CD1c-positive myeloid dendritic cell (primary cell): ENCODE results near the gene PDZD4.

Experiments
- DNase-seq: peaks from one replicate; pipeline ENCODE4 v3.0.0-alpha.2; 2016; ENCODE audit errors: extremely low spot score

The PDZD4 gene

DNA sequence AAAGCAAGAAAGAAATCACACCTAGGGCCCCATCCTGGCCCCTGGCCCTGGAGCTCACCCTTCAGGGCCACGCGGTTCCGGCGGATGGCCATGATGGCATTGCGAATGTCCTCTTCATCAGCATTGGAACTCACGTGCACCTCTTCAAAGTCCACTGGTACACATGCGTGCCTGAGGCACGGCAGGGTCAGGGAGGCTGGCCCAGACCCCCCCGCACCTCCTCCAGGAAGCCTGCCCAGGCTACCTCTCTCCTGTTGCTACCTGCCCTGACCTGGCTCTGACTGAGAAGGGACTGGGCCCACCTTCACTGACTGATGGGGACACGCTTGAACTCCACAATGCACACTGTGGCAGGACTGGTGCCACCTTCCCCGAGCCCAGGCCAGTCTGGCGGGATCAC is 40.7 kb downstream of the PDZD4 start:
- no peak for DNase-seq

DNA sequence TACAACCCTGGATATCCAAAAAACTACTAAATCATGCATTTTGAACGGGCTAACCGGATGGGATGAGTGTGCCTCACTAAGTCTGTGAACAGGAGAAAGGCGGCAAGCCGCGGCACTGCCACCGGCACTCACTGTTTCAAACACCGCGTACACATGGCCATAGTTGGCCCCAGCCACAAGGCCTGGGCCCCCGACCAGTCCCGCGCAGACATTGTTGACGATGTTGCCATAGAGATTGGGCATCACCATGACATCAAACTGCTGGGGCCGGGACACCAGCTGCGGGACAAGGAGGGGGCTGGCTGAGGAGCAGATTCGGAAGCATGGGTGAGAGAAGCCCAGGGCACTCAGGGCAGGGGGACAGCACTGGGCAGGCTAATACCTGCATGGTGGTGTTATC is 43.7 kb downstream of the PDZD4 start:
- DNase-seq, result no peak

DNA sequence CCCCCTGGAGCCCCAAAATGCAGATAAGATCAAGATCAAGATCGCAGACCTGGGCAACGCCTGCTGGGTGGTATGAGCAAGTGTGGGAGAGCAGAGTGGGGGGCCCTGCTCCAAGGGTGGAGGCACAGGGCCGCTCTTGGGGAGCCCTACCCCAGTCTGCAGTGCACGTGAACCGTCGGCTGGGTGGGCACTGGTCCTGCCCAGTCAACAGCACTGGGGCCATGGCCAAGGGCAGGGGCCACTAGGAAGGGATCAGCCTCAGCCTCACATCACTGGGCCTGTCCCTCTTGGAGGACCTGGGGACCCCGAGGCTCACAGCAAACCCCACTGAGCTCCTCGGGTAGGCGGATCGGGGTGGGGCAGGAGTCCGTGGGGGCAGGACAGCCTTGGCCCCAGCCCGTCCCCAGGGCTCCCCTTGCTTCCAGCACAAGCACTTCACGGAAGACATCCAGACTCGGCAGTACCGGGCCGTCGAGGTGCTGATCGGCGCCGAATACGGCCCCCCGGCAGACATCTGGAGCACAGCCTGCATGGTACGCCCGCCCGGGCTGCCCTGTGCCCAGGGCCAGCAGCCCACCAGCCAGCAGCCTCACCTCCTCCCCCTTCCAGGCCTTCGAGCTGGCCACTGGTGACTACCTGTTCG is 45.9 kb downstream of the PDZD4 start:
- DNase-seq, result no peak

- no peak for DNase-seq
Measured at GRCh38 chrX:153783378-153784013, 46.8 kb downstream of the PDZD4 start.

DNA sequence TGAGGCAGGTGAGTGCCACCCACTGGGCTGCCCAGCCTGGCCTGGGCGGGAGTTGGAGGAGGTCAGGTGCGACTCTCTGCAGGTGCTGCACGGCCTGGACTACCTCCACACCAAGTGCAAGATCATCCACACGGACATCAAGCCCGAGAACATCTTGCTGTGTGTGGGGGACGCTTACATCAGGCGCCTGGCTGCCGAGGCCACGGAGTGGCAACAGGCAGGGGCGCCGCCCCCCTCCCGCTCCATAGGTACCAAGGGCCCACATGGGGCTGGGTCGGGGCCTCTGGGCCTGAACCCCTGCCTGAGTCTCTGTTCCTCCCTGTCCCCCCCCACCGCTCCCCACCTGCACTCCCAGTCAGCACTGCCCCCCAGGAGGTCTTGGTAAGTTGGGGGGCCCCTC is 47.5 kb downstream of the PDZD4 start:
- no peak for DNase-seq

GRCh38 chrX:153782313-153782712 is 48.0 kb downstream of the PDZD4 start:
- DNase-seq, result no peak

DNA sequence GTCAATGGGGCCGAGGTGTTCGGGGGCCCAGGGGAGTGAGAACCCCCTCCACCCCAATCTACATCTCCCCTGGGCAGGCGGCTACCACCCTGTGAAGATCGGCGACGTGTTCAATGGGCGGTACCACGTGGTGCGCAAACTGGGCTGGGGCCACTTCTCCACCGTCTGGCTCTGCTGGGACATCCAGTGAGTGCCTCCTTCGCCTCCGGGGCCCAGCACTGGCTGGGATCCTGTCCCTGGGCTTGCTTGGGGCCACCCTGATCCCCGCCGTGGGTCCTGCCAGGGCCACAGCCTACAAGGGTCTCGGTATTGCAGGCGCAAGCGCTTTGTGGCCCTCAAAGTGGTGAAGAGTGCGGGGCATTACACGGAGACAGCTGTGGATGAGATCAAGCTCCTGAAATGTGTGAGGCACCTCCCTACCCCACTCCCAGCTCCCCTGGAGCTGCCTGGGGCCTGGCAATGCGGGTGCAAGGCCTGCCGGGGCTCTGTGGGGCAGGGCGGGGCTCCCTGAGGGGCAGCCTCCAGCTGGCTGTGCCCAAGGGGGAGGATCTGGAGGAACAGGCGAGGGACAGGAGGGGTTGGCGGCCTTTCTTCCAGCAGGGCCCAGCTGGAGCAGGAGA is 48.8 kb downstream of the PDZD4 start:
- DNase-seq, result no peak

GRCh38 chrX:153780678-153781427 is 49.5 kb downstream of the PDZD4 start, which contains the start of gene SRPK3:
Gene SRPK3 (plus strand): TSS chrX:153781041. CDS start chrX:153781087, 46 bp downstream.
- no peak for DNase-seq

GRCh38 chrX:153779891-153780677 is 50.3 kb downstream of the PDZD4 start:
- DNase-seq, result no peak

DNA sequence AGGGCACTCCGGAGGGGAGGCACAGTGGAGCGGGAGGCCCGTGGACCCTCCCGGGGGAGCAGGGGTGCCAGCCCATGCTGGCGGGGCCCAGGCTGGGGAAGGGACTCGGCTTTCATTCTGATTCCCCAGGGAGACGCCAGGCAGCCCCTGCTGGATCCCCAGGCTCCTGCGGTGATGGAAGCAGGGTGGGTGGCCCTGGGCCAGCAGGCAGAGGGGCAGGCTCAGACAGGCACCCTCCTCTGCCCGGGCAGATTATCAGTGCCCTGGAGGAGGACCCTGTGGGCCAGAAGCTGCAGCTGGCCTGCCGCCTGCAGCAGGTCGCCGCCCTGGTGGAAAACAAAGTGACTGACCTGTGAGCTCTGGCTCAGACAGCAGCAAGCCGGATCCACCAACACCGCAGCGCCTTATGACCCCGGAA is 51.7 kb downstream of the PDZD4 start:
- DNase-seq, result no peak

DNA sequence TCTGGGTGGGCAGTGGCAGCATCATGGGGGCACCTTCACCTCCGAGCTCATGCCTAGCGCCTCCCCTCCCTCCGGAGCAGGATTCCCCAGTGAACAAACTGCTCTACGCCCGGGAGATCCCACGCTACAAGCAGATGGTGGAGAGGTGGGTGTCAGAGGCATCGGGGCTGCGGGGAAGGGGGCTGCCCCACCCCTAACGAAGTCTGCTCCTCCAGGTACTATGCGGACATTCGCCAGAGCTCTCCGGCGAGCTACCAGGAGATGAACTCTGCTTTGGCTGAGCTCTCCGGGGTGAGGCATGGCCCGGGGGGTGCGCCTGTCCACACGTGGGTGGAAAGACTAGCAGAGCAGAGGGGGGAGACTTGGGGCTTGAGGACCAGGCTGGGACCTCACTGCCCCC is 52.2 kb downstream of the PDZD4 start:
- DNase-seq, result no peak

DNA sequence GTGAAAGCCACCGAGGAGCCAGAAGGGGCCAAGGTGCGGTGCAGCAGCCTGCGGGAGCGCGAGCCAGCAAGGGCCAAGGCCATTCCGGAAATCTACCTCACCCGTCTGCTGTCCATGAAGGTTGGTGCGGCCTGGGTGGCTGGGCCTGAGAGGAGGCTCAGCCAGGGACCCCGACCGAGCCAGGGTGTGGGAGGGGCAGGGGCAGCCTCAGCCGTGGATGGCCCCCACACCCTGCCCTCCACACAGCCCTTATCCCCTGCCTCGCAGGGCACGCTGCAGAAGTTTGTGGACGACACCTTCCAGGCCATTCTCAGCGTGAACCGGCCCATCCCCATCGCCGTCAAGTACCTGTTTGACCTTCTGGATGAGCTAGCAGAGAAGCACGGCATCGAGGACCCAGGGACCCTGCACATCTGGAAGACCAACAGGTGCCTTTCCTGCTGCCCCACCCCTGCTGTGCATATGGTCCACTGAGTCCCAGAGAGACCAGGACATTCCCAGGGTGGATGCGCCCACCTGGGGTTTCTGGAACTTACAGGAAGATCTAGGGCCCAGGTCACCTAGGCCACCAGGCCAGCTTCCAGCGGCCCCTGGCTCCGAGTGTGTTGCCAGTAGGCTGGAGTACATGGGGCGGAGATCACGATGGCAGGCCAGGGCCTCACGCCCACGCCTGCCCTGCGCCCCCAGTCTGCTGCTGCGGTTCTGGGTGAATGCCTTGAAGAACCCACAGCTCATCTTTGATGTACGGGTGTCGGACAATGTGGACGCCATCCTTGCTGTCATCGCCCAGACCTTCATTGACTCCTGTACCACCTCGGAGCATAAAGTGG is 52.9 kb downstream of the PDZD4 start:
- DNase-seq, result no peak

- no peak for DNase-seq
Measured at GRCh38 chrX:153776611-153777045, 53.7 kb downstream of the PDZD4 start.

GRCh38 chrX:153776120-153776599 is 54.2 kb downstream of the PDZD4 start:
- DNase-seq, result no peak

DNA sequence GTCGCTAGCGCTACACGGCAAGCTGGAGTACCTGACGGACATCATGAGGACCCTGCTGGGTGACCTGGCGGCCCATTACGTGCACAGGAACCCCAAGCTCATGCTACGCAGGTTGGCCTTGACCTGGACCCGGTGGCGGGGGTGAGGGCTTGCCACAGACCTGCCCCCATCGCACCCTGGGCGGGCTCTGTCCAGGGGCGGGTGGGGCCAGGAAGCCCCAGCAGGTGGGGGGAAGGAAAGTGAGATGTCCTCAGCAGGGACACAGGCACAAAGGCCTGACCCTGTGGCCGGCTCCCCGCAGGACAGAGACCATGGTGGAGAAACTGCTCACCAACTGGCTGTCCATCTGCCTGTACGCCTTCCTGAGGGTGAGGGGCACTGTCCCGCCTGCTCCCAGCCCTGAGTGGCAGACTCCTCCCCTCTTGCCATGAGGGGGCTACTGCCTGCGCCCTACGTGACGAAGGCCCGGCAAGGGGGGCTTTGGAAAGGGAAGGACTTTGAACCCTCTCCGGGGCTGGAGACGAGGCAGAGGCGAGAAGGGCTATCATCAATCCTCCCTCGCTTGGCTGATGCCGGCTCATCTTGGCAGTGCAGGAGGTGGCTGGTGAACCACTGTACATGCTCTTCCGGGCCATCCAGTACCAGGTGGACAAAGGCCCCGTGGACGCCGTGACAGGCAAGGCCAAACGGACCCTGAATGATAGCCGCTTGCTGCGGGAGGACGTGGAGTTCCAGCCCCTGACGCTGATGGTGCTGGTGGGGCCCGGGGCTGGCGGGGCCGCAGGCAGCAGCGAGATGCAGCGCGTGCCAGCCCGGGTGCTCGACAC is 54.8 kb downstream of the PDZD4 start:
- DNase-seq, result no peak

DNA sequence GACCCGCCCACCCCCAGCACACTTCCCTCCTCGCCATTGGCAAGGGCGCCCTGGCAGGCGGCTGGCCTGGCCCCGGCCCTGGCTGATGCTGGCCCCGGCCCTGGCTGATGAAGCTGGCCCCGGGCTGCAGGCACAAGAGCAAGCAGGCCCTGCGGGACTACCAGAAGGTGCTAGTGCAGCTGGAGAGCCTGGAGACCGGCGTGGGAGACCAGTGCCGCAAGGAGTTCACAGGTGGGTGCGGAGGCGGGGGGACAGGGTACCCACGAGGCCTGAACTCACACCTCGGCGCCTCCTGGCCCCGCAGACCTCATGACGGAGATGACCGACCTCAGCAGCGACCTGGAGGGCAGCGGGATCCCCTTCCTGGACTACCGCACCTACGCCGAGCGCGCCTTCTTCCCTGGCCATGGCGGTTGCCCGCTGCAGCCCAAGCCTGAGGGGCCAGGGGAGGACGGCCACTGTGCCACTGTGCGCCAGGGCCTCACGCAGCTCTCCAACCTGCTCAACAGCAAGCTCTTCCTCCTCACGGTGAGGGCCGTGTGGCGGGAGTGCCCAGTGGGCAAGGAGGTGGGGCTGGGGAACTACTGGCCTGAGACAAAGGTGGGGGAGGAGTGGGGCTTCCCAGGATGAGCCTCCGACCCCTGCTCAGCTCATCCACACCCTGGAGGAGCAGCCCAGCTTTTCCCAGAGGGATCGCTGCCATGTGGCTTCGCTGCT is 55.6 kb downstream of the PDZD4 start:
- DNase-seq, result no peak

DNA sequence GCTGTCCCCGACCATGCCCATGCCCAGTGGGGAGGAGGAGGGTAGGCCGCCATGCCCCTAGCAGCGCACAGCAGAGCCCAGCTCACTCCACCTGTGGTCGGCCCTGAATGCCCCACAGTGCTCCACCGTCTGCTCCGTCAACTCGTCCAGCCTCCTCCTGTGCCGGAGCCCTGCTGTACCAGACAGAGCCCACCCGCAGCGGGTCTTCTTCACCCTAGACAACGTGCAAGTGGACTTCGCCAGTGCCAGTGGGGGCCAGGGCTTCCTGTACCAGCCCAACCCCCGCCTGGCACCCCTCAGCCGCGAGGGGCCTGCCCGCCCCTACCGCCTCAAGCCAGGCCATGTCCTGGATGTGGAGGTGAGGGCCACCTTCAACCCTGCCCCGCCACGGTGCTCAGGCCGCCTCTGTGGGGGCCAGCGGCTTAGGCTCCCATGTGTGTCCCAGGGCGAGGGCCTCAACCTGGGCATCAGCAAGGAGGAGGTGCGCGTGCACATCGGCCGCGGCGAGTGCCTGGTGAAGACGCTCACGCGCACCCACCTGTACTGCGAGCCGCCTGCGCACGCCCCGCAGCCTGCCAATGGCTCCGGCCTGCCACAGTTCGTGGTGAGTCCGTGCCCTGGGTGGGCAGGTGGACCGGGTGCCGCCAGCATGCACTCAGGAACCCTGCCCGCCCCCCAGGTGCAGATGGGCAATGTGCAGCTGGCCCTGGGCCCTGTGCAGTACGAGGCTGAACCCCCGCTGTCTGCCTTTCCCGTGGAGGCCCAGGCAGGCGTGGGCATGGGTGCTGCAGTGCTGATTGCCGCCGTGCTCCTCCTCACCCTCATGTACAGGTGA is 56.4 kb downstream of the PDZD4 start:
- no peak for DNase-seq

- DNase-seq, result no peak
Measured at GRCh38 chrX:153773218-153773611, 57.1 kb downstream of the PDZD4 start.
